Loucy (cell line): Measurements from ENCODE around the gene TMEM190.

Experiments
- EZH2phosphoT487 ChIP-seq: fragments of 200-600 bp; IDR thresholded peaks from 2 replicates; pipeline ENCODE4 v1.6.1; 2018; ENCODE audit warnings: antibody characterized with exemption, mild to moderate bottlenecking, moderate library complexity, borderline replicate concordance
- TF ChIP-seq, protein P1 (sequence below): fragments of 200-600 bp; sonication (generic); conservative IDR thresholded peaks from 2 replicates; pipeline ENCODE4 v1.5.1; 2014; ENCODE audit warnings: mild to moderate bottlenecking, antibody characterized with exemption, low read length

DNA sequence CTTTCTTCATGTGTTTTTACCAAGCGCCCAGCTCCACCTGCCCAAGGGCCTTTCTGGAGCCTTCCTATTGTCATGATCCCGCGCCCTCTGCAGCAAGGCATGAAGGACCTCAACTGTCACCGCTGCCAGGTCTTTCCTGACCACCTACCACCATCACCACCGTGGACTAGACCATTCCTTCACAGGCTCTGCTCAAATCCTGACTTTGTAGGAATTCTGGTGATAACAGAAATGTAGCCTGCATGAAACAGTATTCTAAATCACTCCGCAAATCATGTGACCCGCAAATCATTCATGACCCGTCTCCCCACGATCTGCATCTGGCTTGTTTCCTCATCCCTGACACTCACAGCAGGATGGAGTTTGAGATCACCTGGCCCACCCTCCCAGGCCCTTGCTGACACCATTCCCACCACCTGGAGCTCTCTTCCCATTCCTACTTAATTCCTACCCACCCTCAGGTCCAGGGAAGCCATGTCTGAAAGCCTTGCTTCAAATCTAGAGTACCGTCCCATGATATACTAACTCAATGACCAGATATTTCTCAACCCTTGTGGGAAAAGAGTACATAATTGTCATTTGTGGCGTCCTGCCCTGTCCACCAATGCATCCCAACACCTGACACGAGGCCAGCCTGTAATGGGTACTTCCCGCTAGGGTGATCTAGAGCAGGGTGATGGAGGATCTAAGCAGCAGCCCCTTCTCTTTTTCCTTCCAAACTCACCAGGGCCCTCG, 29.6 kb downstream of the TMEM190 start:
- TF ChIP-seq, protein P1, sequence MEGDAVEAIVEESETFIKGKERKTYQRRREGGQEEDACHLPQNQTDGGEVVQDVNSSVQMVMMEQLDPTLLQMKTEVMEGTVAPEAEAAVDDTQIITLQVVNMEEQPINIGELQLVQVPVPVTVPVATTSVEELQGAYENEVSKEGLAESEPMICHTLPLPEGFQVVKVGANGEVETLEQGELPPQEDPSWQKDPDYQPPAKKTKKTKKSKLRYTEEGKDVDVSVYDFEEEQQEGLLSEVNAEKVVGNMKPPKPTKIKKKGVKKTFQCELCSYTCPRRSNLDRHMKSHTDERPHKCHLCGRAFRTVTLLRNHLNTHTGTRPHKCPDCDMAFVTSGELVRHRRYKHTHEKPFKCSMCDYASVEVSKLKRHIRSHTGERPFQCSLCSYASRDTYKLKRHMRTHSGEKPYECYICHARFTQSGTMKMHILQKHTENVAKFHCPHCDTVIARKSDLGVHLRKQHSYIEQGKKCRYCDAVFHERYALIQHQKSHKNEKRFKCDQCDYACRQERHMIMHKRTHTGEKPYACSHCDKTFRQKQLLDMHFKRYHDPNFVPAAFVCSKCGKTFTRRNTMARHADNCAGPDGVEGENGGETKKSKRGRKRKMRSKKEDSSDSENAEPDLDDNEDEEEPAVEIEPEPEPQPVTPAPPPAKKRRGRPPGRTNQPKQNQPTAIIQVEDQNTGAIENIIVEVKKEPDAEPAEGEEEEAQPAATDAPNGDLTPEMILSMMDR, result no peak
- no peak for TF ChIP-seq EZH2phosphoT487
